AG04449 (cell line): Measurements from ENCODE around the gene FREM1.

Source experiments
- CTCF ChIA-PET: fragments of 350-600 bp; formaldehyde crosslinking; extraction: SDS; loops from one replicate; lab custom pipeline; 2021; ENCODE audit warnings: antibody characterized with exemption; lab: Yijun Ruan, JAX
- POLR2A ChIA-PET: fragments of 400-600, 350-600 bp; formaldehyde crosslinking; extraction: SDS; loops from one replicate; lab custom pipeline; 2020; ENCODE audit warnings: antibody characterized with exemption, inconsistent platforms; lab: Yijun Ruan, JAX
- DNase-seq: peaks from one replicate; pipeline ENCODE4 v3.0.0-alpha.2; 2010; ENCODE audit warnings: low read depth, low spot score
- H3K4me3 ChIP-seq: 2 replicates; pipeline ENCODE4 v1.5.1; 2011; ENCODE audit warnings: low read depth, mild to moderate bottlenecking, control low read depth, low read length
- TF ChIP-seq, protein P1 (sequence below): IDR thresholded peaks from one replicate; pipeline ENCODE4 v1.5.1; 2011; ENCODE audit warnings: mild to moderate bottlenecking, moderate library complexity, low read length, control low read depth, inconsistent platforms; ENCODE audit not compliant: insufficient read depth; ENCODE audit errors: missing control alignments

FREM1 gene

DNA sequence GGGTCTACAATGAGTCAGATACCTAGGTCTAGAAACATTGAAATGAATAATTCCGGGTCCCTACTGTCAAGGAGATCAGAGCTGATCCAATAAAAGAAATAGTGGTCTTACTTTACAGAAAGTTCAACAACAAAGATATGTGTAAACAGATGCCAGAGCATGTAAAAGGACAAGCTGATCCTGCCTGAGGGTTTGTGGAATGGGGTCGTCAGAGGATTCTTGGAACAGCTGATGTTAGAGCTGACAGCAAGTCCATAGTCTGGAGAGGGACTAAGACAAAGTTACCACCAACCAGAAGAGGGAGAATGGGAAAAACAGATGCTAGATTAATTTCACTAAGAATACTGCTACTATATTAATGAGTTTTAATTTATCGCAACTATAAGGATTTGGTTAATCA is 71.5 kb downstream of the FREM1 start:
- ChIA-PET POLR2A (no interaction called here), CTCF (interaction anchor here (1.1 to 1.6 kb wide), 2 partner anchors 8 to 9 kb away, joined by 3 to 4 read pairs; no protein-coding TSS in a partner anchor)
- no peak for DNase-seq
- TF ChIP-seq, protein P1, sequence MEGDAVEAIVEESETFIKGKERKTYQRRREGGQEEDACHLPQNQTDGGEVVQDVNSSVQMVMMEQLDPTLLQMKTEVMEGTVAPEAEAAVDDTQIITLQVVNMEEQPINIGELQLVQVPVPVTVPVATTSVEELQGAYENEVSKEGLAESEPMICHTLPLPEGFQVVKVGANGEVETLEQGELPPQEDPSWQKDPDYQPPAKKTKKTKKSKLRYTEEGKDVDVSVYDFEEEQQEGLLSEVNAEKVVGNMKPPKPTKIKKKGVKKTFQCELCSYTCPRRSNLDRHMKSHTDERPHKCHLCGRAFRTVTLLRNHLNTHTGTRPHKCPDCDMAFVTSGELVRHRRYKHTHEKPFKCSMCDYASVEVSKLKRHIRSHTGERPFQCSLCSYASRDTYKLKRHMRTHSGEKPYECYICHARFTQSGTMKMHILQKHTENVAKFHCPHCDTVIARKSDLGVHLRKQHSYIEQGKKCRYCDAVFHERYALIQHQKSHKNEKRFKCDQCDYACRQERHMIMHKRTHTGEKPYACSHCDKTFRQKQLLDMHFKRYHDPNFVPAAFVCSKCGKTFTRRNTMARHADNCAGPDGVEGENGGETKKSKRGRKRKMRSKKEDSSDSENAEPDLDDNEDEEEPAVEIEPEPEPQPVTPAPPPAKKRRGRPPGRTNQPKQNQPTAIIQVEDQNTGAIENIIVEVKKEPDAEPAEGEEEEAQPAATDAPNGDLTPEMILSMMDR: no peak
- H3K4me3 ChIP-seq: no peak overlapping the region

DNA sequence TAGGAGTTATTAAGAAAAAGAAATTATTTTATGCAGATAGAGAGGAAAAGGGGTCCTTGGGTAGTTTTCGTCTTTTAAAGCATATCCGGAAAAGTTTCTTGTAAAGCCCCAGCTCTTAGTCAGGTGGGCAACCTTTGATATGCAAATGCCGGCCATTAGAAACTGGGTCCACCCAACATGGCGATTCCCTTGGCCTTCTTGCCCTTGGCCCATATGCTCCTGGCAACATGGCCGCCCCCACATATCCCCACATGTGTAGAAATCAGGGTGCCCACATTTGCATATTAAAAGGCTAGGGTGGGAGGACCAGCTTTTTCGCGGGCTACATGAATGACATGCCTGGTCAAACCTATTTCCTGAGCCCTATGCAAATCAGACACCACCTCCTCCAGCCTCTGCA is 73.3 kb downstream of the FREM1 start:
- H3K4me3 ChIP-seq: no peak overlapping the region
- CTCF ChIA-PET: no interaction called here
- TF ChIP-seq, protein P1: no peak
- POLR2A ChIA-PET: no interaction called here
- no peak for DNase-seq

DNA sequence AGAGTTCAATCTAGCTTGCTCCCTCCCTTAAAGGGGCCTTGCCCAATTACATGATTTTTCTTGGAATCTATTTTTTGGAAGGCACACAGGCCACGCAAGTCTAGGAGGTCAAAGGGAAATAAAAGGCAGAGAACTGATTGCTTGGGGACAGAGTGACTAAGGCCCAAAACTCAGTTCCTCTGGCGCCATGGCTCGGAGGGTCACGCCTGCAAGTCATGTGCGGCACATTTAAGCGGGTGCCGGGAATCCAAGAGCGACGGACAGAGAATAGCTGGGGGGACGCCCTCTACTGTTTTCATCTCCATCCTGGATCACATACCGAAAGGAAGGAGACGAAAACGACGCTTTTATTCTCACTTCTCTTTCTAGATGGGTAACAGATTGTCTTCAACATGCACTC is 78.6 kb downstream of the FREM1 start:
- TF ChIP-seq, protein P1: no peak
- ChIA-PET CTCF (interaction anchor here (0.8 kb wide), 1 partner anchor 10 kb away, joined by 3 read pairs; no protein-coding TSS in a partner anchor), POLR2A (no interaction called here)
- no peak overlapping the region for H3K4me3 ChIP-seq
- DNase-seq: no peak

DNA sequence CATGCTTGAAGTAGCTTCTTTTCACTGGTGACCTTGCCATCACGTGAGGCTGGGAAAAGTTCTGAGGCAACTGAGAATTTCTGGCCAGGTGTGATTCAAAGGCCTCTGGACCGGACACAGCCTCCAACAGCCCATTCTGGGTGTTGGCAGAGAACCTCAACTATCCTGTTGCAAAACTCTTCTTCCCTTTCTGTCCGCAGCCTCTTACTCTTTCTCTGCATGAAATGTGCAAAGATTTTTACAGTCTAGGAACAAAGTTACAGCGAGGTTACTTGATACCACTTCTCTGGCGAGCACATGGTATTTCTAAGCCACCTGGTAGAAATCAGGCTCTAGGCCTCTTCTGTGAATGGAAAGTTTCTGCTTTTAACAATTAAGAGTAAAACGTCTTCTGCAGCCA is 79.2 kb downstream of the FREM1 start:
- POLR2A ChIA-PET: no interaction called here
- DNase-seq: no peak
- CTCF ChIA-PET: no interaction called here
- TF ChIP-seq, protein P1: no peak
- H3K4me3 ChIP-seq: no peak overlapping the region

DNA sequence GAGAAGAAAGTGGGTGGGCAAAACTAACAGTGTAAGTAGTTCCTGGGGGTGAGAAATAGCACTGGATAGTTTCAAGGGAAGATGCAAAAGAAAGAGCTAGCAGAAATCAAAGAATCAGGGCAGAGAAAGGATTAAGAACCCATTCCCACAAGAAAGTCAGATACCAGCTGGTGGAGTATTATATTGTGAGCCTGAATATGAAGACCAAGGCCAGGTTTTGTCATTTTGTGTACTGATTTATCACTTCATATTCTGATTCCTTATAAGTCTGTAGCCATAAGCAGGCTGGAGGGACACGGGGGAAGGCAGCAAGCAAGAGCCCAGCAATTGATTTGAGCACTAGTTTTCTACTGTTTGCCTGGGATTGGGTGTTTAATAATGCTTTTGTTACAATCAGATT is 80.2 kb downstream of the FREM1 start:
- TF ChIP-seq, protein P1: no peak
- H3K4me3 ChIP-seq: no peak overlapping the region
- CTCF ChIA-PET: no interaction called here
- POLR2A ChIA-PET: no interaction called here
- no peak for DNase-seq

DNA sequence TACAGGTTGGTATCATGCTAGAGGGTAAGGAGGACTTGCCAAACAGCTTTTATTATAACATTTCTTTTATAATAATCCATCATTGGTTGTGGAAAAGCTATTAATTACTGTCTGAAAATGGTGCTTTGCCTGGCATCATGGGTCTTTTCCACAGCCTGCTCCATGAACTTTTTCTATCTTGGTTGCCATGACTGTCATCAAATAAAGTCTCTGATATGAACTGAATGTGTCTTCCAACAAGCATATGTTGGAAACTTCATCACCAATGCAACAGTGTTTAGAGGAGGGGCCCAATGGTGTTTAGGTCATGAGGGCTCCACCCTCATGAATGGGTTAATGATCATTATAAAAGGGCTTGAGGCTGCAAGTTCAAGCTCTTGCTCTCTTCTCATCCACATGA is 81.0 kb downstream of the FREM1 start:
- ChIA-PET POLR2A (no interaction called here), CTCF (no interaction called here)
- TF ChIP-seq, protein P1: no peak

DNA sequence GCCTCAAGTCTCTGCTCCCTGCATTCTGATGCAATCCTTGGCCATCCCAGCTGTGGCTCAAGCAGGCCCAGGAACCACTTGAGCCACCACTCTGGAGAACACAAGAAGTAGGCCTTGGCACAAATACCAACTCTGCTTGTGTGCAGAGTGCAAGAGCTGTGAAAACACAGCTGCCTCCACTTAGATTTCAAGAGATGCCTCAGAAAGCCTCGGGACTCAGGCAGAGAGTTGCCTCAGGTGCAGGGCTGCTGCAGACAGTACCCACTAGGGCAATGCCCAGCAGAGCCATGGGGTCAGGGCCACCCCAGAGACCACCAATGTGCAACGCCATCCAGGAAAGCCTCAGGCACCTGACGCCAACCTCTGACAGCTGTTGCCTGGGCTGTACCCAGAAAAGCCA is 82.4 kb downstream of the FREM1 start:
- H3K4me3 ChIP-seq: no peak overlapping the region
- POLR2A ChIA-PET: no interaction called here
- CTCF ChIA-PET: no interaction called here
- TF ChIP-seq, protein P1: no peak
- no peak for DNase-seq

More for the DNA sequence above, 81.0 kb downstream of the FREM1 start:
- no peak overlapping the region for H3K4me3 ChIP-seq
- no peak for DNase-seq
